Measurements from ENCODE around the gene HECTD3.

HECTD3 gene

GRCh38 chr1:45043094-45043493 lies 32.0 kb upstream of the HECTD3 start:
- Histone ChIP-seq H3K4me2 (ENCODE audit: low read depth, low read length, poor library complexity, severe bottlenecking) (no peak overlapping the region), H4K20me1 (ENCODE audit: low read depth, low read length) (no peaks in the 10 kb centered on the region), H3K36me3 (ENCODE audit: low read length) (no peaks in the 10 kb centered on the region), H3K4me3 (ENCODE audit: insufficient read depth, low read length, poor library complexity, severe bottlenecking) (no peak overlapping the region), H3K27me3 (ENCODE audit: low read length) (no peaks in the 10 kb centered on the region), H3F3A (ENCODE audit: insufficient read depth) (no peaks in the 10 kb centered on the region), H3K79me2 (ENCODE audit: insufficient read depth, low read length) (no peaks in the 10 kb centered on the region), H3K27ac (ENCODE audit: low read depth, low read length) (no peak overlapping the region), H3K9me3 (ENCODE audit: insufficient read depth, low read length) (no peaks in the 10 kb centered on the region), H3K9me2 (replicated peaks; ENCODE audit: insufficient read depth, low read length) (no peaks in the 10 kb centered on the region), H2AFZ (ENCODE audit: low read depth, low read length, severe bottlenecking) (no peak overlapping the region), H3K9ac (ENCODE audit: low read length) (no peak overlapping the region)
- TF ChIP-seq CTCF (IDR thresholded peaks at IDR 0.05; ENCODE audit: insufficient read depth, low read length, poor library complexity, severe bottlenecking) (no peak), EZH2phosphoT487 (conservative IDR thresholded peaks at IDR 0.05; ENCODE audit: low read length) (no peak)

GRCh38 chr1:45040297-45040696 lies 29.2 kb upstream of the HECTD3 start:
- H3K27me3 ChIP-seq (ENCODE audit: low read length): no peaks in the 10 kb centered on the region
- no peak overlapping the region for H3K4me3 ChIP-seq (ENCODE audit: insufficient read depth, low read length, poor library complexity, severe bottlenecking)
- H3F3A ChIP-seq (ENCODE audit: insufficient read depth): no peaks in the 10 kb centered on the region
- no peak for TF ChIP-seq CTCF (IDR thresholded peaks at IDR 0.05; ENCODE audit: insufficient read depth, low read length, poor library complexity, severe bottlenecking)
- TF ChIP-seq EZH2phosphoT487 (conservative IDR thresholded peaks at IDR 0.05; ENCODE audit: low read length): no peak
- no peak overlapping the region for H3K9ac ChIP-seq (ENCODE audit: low read length)
- no peaks in the 10 kb centered on the region for H3K79me2 ChIP-seq (ENCODE audit: insufficient read depth, low read length)
- H3K27ac ChIP-seq (ENCODE audit: low read depth, low read length): no peak overlapping the region
- no peaks in the 10 kb centered on the region for H3K9me2 ChIP-seq (replicated peaks; ENCODE audit: insufficient read depth, low read length)
- no peaks in the 10 kb centered on the region for H3K36me3 ChIP-seq (ENCODE audit: low read length)
- no peak overlapping the region for H2AFZ ChIP-seq (ENCODE audit: low read depth, low read length, severe bottlenecking)
- H3K4me2 ChIP-seq (ENCODE audit: low read depth, low read length, poor library complexity, severe bottlenecking): no peak overlapping the region
- H4K20me1 ChIP-seq (ENCODE audit: low read depth, low read length): no peaks in the 10 kb centered on the region
- H3K9me3 ChIP-seq (ENCODE audit: insufficient read depth, low read length): no peaks in the 10 kb centered on the region

- Histone ChIP-seq H3K27ac (ENCODE audit: low read depth, low read length) (no peak overlapping the region), H2AFZ (ENCODE audit: low read depth, low read length, severe bottlenecking) (no peak overlapping the region)
- TF ChIP-seq EZH2phosphoT487 (conservative IDR thresholded peaks at IDR 0.05; ENCODE audit: low read length) (no peak), CTCF (IDR thresholded peaks at IDR 0.05; ENCODE audit: insufficient read depth, low read length, poor library complexity, severe bottlenecking) (no peak)
Measured at GRCh38 chr1:45038661-45039364, 27.7 kb upstream of the HECTD3 start.

More at GRCh38 chr1:45038661-45039364, 27.7 kb upstream of the HECTD3 start:
- no peak overlapping the region for H3K4me3 ChIP-seq (ENCODE audit: insufficient read depth, low read length, poor library complexity, severe bottlenecking)
- H3K27me3 ChIP-seq (ENCODE audit: low read length): no peaks in the 10 kb centered on the region
- H3K9ac ChIP-seq (ENCODE audit: low read length): no peak overlapping the region
- no peaks in the 10 kb centered on the region for H4K20me1 ChIP-seq (ENCODE audit: low read depth, low read length)
- no peak overlapping the region for H3K4me2 ChIP-seq (ENCODE audit: low read depth, low read length, poor library complexity, severe bottlenecking)
- H3K79me2 ChIP-seq (ENCODE audit: insufficient read depth, low read length): no peaks in the 10 kb centered on the region
- H3K9me3 ChIP-seq (ENCODE audit: insufficient read depth, low read length): no peaks in the 10 kb centered on the region
- H3K9me2 ChIP-seq (replicated peaks; ENCODE audit: insufficient read depth, low read length): no peaks in the 10 kb centered on the region
- no peaks in the 10 kb centered on the region for H3F3A ChIP-seq (ENCODE audit: insufficient read depth)
- no peaks in the 10 kb centered on the region for H3K36me3 ChIP-seq (ENCODE audit: low read length)

All from SU-DHL-6 (cell line).